Islet of Langerhans (tissue), 1 donor: ENCODE measurements around the gene C1orf146.
A peak's percentile ranks its signal among the peaks of the same experiment; 100 is the strongest.
"Not testable (repeated sequence)": the region's sequence is repeated elsewhere in the genome, so short reads cannot be mapped to it uniquely, and the experiment has no call there.

Experiments used
- FAIRE-seq: peaks from one replicate; lab custom pipeline; 2011; peaks lifted over from hg19 to GRCh38; lab: Jason Lieb, UNC

C1orf146 gene, protein sequence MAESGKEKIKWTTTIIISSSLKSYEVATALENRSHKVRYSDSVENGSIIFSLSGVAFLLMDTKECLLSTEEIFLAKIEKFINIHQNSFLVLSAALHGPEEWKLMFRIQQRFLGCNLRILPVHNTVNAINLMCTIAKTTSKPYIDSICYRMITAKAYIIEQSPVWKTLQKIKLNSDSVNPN

DNA sequence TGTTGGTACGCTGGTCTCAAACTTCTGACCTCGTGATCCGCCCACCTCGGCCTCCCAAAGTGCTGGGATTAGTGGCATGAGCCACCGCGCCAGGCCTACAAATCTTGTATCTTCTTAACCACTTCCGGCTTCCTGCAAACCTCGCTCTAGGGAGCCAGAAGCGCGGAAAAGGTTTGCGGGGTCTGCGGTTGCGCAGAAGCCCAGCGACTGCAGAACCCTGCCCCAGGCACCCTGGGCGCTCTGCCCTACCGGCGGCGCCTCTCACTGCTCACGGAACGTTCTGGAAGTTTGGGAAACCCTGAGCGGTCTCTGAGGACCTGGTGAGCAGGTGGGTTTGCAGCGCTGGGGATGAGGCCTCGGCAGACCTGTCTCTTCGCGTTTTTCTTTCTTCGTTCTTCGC, at the start of gene C1orf146:
TSS of gene C1orf146 (plus strand) at position 195 of the 400 bp plus-strand sequence. CDS start 13,506 bp downstream, outside the sequence.
- FAIRE-seq: no peak

GRCh38 chr1:92168657-92169056, 49.1 kb upstream of the C1orf146 start:
- FAIRE-seq: peak; percentile 99

DNA sequence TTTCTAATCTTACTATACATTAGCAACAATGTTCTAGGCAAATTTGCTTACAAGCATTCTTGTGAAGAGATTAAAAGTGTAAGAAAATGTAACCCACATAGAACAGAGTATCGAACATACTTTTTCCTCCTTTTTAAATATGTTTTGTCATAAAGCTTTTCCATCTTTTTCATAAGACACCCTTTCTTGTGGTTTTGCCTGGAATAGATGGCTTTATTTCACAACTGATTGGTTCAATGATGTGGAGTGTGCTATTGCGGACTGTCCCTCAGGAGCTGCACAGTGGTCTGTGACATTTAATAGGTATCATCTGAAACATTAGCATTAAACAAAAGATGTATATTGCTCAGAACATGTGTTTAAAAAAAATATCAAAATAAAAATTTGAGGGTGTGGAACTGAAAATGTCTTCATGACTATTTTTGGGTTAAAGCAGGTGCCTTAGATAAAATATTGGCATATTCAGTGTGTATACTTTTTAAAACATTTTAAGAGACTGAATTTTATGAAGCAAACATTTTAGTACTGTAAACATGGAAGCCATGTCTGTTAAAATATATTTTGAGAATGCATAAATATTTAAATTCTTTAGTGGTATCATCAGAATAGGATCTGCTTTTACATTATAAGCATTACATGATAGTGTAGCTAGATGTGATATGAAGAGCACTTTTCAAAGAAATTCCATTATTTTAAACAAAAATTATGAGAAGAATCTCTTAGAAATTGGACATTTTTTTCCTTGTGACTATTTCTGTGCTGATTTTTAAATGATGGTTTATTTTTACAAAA, 48.3 kb upstream of the C1orf146 start:
- peak; percentile 76 for FAIRE-seq

DNA sequence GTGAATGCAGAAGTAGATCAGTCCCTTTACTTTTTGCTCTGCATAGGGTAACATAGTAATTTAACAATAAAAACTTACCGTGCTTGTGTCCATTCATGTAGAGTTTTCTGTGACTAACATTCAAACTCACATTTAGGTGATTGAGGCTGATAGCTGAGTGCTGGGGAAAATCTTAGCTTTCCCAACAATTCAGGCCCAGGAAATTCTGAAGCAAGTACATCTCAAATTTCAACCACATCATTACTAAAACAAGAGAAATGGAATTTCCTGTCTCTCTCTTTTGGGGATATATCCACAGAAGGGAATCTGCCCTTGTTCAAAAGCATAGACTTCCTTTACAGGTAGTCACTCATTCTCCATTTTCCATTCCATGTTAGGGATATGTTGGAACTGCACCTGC, 33.1 kb upstream of the C1orf146 start:
- no peak for FAIRE-seq

DNA sequence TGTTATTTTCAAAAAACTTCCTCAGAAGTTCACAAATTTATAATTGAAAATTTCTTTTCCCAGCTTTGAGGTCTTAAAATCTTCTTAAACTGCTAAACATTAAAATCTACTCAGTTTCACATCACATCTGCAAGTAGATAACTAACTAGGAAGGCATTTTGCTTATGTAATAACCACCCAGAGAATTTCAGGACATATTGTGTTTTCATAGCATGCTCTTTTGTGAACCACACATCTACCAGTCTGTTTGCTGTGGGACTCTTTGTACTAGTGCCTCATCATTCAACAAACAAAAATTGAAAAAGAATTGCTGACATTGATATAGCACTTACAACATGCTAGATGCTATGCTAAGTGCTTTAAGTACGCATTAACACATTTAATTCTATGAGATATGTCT, 31.6 kb upstream of the C1orf146 start:
- FAIRE-seq: no peak

GRCh38 chr1:92188436-92189255, 29.1 kb upstream of the C1orf146 start:
- no peak for FAIRE-seq

- FAIRE-seq: no peak
These were observed 26.0 kb upstream of the C1orf146 start for GRCh38 chr1:92191726-92192125.

- no peak for FAIRE-seq
These were observed 25.5 kb upstream of the C1orf146 start for GRCh38 chr1:92192246-92192645.

DNA sequence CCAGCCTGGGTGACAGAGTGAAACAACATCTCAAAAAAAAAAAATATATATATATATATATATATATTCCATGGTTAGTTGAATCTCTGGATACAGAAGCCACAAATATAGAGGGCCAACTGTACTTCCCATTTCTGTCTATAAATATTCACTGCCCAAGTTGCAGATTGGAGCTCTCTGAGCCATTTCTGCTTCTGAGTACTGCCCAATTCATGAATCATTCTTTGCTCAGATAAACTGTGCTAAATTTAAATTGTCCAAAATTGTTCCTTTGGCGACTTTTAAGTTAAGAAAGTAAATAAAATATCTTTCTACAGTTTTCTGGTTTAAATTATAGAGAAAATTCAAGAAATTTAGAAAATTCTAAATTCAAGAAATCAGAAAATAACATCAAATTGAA, 23.2 kb upstream of the C1orf146 start:
- no peak for FAIRE-seq

DNA sequence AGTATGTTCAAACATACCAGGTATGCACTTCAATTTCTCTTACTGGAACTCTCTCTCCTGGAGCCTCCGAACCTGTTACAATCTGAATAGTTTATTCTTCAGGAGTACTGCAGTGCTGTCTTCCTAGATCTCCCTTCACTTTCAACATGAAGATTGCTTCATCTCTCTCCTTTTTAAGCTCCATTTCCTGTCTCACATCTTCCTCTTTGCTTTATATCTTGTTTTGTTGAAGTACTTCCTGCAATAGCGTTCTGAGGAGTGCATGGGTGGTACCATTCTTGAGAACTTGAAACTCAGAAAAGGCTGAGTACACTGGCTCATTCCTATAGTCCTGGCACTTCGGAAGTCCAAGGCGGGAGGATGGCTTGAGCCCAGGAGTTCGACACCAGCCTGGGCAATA, 15.7 kb upstream of the C1orf146 start:
- FAIRE-seq: no peak

GRCh38 chr1:92203105-92203504, 14.6 kb upstream of the C1orf146 start:
- FAIRE-seq: no peak

GRCh38 chr1:92210701-92211100, 7.0 kb upstream of the C1orf146 start:
- FAIRE-seq: no peak

DNA sequence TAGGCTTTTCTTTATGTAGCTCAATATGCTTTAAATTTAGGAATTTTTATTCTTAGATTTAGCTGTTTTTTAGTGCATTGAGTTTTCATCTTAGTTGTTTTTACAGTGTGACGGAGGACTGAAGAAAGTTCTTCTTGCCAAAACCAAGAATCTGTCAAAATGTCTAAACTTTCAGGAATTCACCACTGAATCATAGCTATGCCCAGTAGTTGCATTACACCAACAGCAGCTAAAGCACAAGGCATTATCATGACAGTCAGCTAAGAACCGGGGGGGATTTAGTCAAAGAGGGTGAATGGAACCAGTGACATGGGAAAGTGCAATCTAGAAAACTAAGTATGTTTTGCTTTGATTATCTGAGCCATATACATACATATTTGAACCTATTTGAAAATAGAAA, 6.5 kb upstream of the C1orf146 start:
- FAIRE-seq: no peak

DNA sequence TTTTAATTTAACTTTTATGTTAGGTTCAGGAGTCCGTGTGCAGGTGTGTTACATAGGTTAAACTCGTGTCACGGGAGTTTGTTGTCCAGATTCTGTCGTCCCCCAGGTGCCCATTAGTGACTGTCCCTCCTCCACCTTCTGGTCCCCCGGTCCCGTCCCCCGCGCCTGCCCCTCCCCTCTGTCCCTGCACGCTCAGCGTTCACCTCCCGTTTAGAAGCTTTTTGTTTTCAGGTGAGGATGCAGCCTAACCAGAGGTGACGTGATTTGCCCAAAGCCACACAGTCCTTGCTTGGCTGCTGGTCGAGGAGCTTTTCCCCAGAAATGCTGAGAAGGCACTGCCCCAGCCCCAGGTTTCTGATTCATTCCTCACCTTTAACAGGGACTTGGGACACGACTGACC, 844 bp downstream of the C1orf146 start:
- no peak for FAIRE-seq

DNA sequence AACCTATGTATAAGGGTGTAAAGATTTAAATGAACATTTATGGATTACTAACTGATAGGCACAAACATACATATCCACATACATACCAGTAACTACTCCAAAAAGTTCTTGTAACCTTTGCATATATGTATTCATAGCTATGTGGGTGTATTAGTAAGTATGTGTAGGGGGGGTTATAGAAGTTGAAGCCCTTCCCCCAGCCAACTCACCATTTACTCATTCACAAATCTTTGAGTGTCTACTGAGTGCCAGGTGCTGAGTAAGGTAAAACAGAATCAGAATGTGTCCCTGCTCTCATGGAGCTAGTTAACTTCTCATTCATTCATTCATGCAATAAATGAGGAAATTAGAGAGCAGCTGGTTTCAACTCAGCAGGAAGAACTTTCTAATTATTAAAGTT, 1.3 kb downstream of the C1orf146 start:
- no peak for FAIRE-seq

GRCh38 chr1:92228401-92228800, 10.7 kb downstream of the C1orf146 start:
- no peak for FAIRE-seq

DNA sequence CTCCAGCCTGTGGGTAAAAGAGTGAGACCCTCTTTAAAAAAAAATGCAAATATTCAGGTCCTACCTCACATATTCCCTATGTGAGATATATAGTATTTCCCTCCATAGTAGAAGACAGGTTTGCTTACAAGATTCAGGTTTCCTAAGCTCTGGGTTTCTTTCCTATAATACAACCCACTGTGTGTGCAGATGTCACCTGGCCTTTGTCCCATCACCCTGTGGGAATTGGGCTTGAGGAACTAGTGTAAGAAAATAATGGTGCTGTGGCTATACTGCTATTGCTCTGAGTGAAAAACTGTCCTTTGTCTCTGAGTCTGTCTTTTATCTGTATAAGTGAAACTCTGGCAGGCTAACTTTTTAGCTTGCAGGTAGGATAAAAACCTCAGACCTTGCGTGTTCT, 13.0 kb downstream of the C1orf146 start:
- no peak for FAIRE-seq

DNA sequence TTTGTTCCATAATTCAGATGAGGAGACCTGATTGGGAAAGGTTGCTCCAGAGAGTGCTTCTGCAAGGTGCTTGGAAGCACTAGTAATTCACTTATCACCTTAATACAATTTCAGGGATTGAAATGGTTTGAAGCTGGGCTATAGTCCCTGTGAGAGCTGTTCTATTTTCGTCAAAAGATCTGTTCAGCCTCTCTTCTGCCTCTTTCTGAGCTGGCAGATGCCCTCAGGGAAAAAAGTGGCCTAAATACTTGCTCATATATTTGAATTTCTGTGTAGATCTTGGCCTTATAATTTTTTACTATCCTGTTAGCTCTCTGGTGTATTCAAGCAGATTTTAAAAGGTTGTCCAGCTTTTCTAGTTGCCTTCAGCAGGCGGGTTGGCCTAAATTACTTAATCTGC, 22.3 kb downstream of the C1orf146 start:
- no peak for FAIRE-seq

- no peak for FAIRE-seq
These were observed 26.7 kb downstream of the C1orf146 start for GRCh38 chr1:92244376-92244775.

GRCh38 chr1:92254714-92255113, 37.0 kb downstream of the C1orf146 start:
- FAIRE-seq: not testable (repeated sequence)

GRCh38 chr1:92259350-92259749, 41.6 kb downstream of the C1orf146 start:
- FAIRE-seq: no peak

GRCh38 chr1:92262516-92262915, 44.8 kb downstream of the C1orf146 start:
- FAIRE-seq: no peak

GRCh38 chr1:92273039-92273438, 55.3 kb downstream of the C1orf146 start:
- no peak for FAIRE-seq
